ENCODE data around the gene SLC10A7.

- no peak for TF ChIP-seq CTCF (IDR thresholded peaks at IDR 0.05)
- TF ChIP-seq POLR2AphosphoS5 (IDR thresholded peaks at IDR 0.05) = no peak
Measured at GRCh38 chr4:146481246-146481645, 40.5 kb downstream of the SLC10A7 start.
